IMR-90 (cell line): ENCODE measurements around the gene FIGLA. TPM values are rescaled to one million over a fixed set of nuclear protein-coding genes. Genes with fewer than 3 reads are reported as not detected.

Experiments used
- ATAC-seq: fragments of 200-7000 bp; cut with Tn5 transposase; 2 replicates; pipeline ENCODE4 v1.9.1; 2020; ENCODE audit warnings: low read depth, mild to moderate bottlenecking, moderate library complexity
- BruUV-seq: library from RNA; stranded (reverse); fragments of 400-500 nt; replicated peaks from 2 replicates; lab custom pipeline; 2021; lab: Mats Ljungman, UMichigan
- CTCF ChIA-PET: fragments of 300-600 bp; formaldehyde crosslinking; extraction: SDS; loops from one replicate; lab custom pipeline; 2021; ENCODE audit warnings: antibody characterized with exemption; lab: Yijun Ruan, JAX
- POLR2A ChIA-PET: fragments of 300-600 bp; sonication (Branson Sonifier 250); formaldehyde crosslinking; loops from one replicate; lab custom pipeline; 2022; ENCODE audit warnings: antibody characterized with exemption; ENCODE audit not compliant: unreplicated experiment; lab: Charles Lee
- DNase-seq: peaks from one replicate; pipeline ENCODE4 v3.0.0; 2013
- H2AFZ ChIP-seq: replicated peaks from 2 replicates; pipeline ENCODE3; 2013; ENCODE audit warnings: low read length, mild to moderate bottlenecking; ENCODE audit not compliant: poor library complexity
- H2AK5ac ChIP-seq: 2 replicates; pipeline ENCODE4 v1.6.1; 2013; ENCODE audit warnings: low read depth, low read length, inconsistent platforms
- H2AK9ac ChIP-seq: replicated peaks from 2 replicates; pipeline ENCODE3; 2013; ENCODE audit warnings: mild to moderate bottlenecking, low read depth, low read length, moderate library complexity; ENCODE audit not compliant: poor library complexity
- H2BK120ac ChIP-seq: 2 replicates; pipeline ENCODE4 v1.6.1; 2013; ENCODE audit warnings: low read depth, low read length, inconsistent platforms
- H2BK15ac ChIP-seq: 3 replicates; pipeline ENCODE4 v1.6.1; 2013; ENCODE audit warnings: low read depth, low read length, inconsistent platforms
- H2BK20ac ChIP-seq: 2 replicates; pipeline ENCODE4 v1.6.1; 2013; ENCODE audit warnings: low read depth, mild to moderate bottlenecking, inconsistent platforms, low read length, moderate library complexity
- H2BK5ac ChIP-seq: 2 replicates; pipeline ENCODE4 v1.6.1; 2013; ENCODE audit warnings: mild to moderate bottlenecking, low read depth, low read length, inconsistent platforms; ENCODE audit not compliant: poor library complexity, severe bottlenecking
- H3K14ac ChIP-seq: replicated peaks from 2 replicates; pipeline ENCODE4 v1.6.1; 2013; ENCODE audit warnings: low read depth, low read length, inconsistent platforms
- H3K18ac ChIP-seq: 2 replicates; pipeline ENCODE4 v1.6.1; 2013; ENCODE audit warnings: low read depth, low read length, control low read depth
- H3K23ac ChIP-seq: 2 replicates; pipeline ENCODE4 v1.6.1; 2013; ENCODE audit warnings: low read depth, low read length, inconsistent platforms
- H3K27ac ChIP-seq: 2 replicates; pipeline ENCODE4 v1.5.1; 2013; ENCODE audit warnings: mild to moderate bottlenecking, control low read depth, low read length; ENCODE audit not compliant: insufficient read depth
- H3K27me3 ChIP-seq: 2 replicates; pipeline ENCODE4 v1.6.1; 2013; ENCODE audit warnings: low read length; ENCODE audit not compliant: control insufficient read depth, insufficient read depth
- H3K36me3 ChIP-seq: 2 replicates; pipeline ENCODE4 v1.6.1; 2013; ENCODE audit warnings: low read length, mixed read lengths; ENCODE audit not compliant: control insufficient read depth, insufficient read depth
- H3K4ac ChIP-seq: 2 replicates; pipeline ENCODE4 v1.6.1; 2013; ENCODE audit warnings: low read depth, low read length, inconsistent platforms
- H3K4me1 ChIP-seq: 2 replicates; pipeline ENCODE4 v1.6.1; 2013; ENCODE audit warnings: low read length, mixed read lengths; ENCODE audit not compliant: control insufficient read depth, insufficient read depth
- H3K4me2 ChIP-seq: 2 replicates; pipeline ENCODE4 v1.6.1; 2013; ENCODE audit warnings: low read depth, mild to moderate bottlenecking, control low read depth, low read length, moderate library complexity
- H3K4me3 ChIP-seq: 2 replicates; pipeline ENCODE4 v1.5.1; 2013; ENCODE audit warnings: low read depth, mild to moderate bottlenecking, control low read depth, low read length, moderate library complexity; ENCODE audit not compliant: insufficient read depth
- H3K56ac ChIP-seq: 2 replicates; pipeline ENCODE4 v1.6.1; 2013; ENCODE audit warnings: low read length, inconsistent platforms; ENCODE audit not compliant: insufficient read depth; ENCODE audit errors: extremely low read depth
- H3K79me1 ChIP-seq, 2 experiments: 2 replicates each; pipeline ENCODE4 v1.6.1; 2013; ENCODE audit warnings: low read length in 2 of 2, inconsistent platforms in 1 of 2, low read depth in 1 of 2
- H3K9ac ChIP-seq: 2 replicates; pipeline ENCODE4 v1.6.1; 2013; ENCODE audit warnings: low read depth, low read length, control low read depth
- H3K9me1 ChIP-seq: 2 replicates; pipeline ENCODE4 v1.6.1; 2013; ENCODE audit warnings: low read length, inconsistent platforms; ENCODE audit not compliant: insufficient read depth
- H3K9me3 ChIP-seq: 2 replicates; pipeline ENCODE4 v1.6.1; 2013; ENCODE audit warnings: low read length; ENCODE audit not compliant: control insufficient read depth, insufficient read depth
- H4K20me1 ChIP-seq: 2 replicates; pipeline ENCODE4 v1.6.1; 2013; ENCODE audit warnings: low read length, inconsistent platforms; ENCODE audit not compliant: insufficient read depth
- H4K5ac ChIP-seq: 2 replicates; pipeline ENCODE4 v1.6.1; 2013; ENCODE audit warnings: mild to moderate bottlenecking, low read depth, low read length, control low read depth
- H4K8ac ChIP-seq, 2 experiments: 2 replicates each; pipeline ENCODE4 v1.6.1; 2013; ENCODE audit warnings: low read depth in 2 of 2, low read length in 2 of 2, control low read depth in 1 of 2, inconsistent platforms in 1 of 2
- H4K91ac ChIP-seq: 2 replicates; pipeline ENCODE4 v1.6.1; 2013; ENCODE audit warnings: low read depth, low read length, inconsistent platforms; ENCODE audit not compliant: insufficient read depth
- CEBPB ChIP-seq: IDR thresholded peaks from 2 replicates; pipeline ENCODE4 v1.6.1; 2012; ENCODE audit warnings: low read depth, low read length, improper control_type of control experiment
- CTCF ChIP-seq: conservative IDR thresholded peaks from 2 replicates; pipeline ENCODE4 v1.5.1; 2012; ENCODE audit warnings: mild to moderate bottlenecking, low read depth, low read length, improper control_type of control experiment
- ELK1 ChIP-seq: fragments of 150-350 bp; IDR thresholded peaks from 2 replicates; pipeline ENCODE4 v1.6.1; 2016; ENCODE audit warnings: low read depth, mild to moderate bottlenecking, low read length, moderate library complexity, borderline replicate concordance
- FOS ChIP-seq: fragments of 150-350 bp; IDR thresholded peaks from 2 replicates; pipeline ENCODE4 v1.6.1; 2016; ENCODE audit warnings: low read depth, low read length
- MAFK ChIP-seq: IDR thresholded peaks from 2 replicates; pipeline ENCODE4 v1.6.1; 2012; ENCODE audit warnings: low read depth, low read length, improper control_type of control experiment
- MAZ ChIP-seq: IDR thresholded peaks from 2 replicates; pipeline ENCODE4 v1.6.1; 2012; ENCODE audit warnings: low read depth, mild to moderate bottlenecking, low read length, improper control_type of control experiment, moderate library complexity, borderline replicate concordance
- MXI1 ChIP-seq: IDR thresholded peaks from 2 replicates; pipeline ENCODE4 v1.6.1; 2012; ENCODE audit warnings: low read depth, mild to moderate bottlenecking, low read length, moderate library complexity, borderline replicate concordance
- NFE2L2 ChIP-seq: fragments of 150-350 bp; IDR thresholded peaks from 2 replicates; pipeline ENCODE4 v1.6.1; 2016; ENCODE audit warnings: low read depth, mild to moderate bottlenecking, low read length
- POLR2A ChIP-seq: IDR thresholded peaks from 2 replicates; pipeline ENCODE4 v1.6.1; 2012; ENCODE audit warnings: mild to moderate bottlenecking, low read depth, low read length
- RAD21 ChIP-seq: IDR thresholded peaks from 2 replicates; pipeline ENCODE4 v1.6.1; 2012; ENCODE audit warnings: low read length, improper control_type of control experiment
- RCOR1 ChIP-seq: IDR thresholded peaks from 2 replicates; pipeline ENCODE4 v1.6.1; 2012; ENCODE audit warnings: mild to moderate bottlenecking, low read length, improper control_type of control experiment; ENCODE audit not compliant: insufficient replicate concordance
- RFX5 ChIP-seq: IDR thresholded peaks from 2 replicates; pipeline ENCODE4 v1.8.0; 2012; ENCODE audit warnings: low read depth, mild to moderate bottlenecking, low read length, moderate library complexity
- USF2 ChIP-seq: fragments of 150-350 bp; IDR thresholded peaks from 2 replicates; pipeline ENCODE4 v1.6.1; 2017; ENCODE audit warnings: mild to moderate bottlenecking, antibody characterized with exemption, low read length, low read depth
- WGBS, 2 experiments: methylation state at CpG; one replicate each; pipeline versions ENCODE4 v1.1.5 to v1.1.7; 2013; ENCODE audit warnings: missing lambda C conversion rate in 2 of 2; ENCODE audit not compliant: insufficient read length in 1 of 2; ENCODE audit errors: extremely low coverage in 2 of 2; 5-methylcytosine and 5-hydroxymethylcytosine counted together
- dilution Hi-C: fragments of 300-500 bp; cut with HindIII; formaldehyde crosslinking; loops from one replicate; pipeline ENCODE4 v1.14.3; 2018; ENCODE audit warnings: low sequenced_read_pairs; ENCODE audit not compliant: unreplicated experiment
- in situ Hi-C: fragments of 300-500 bp; cut with MboI; formaldehyde crosslinking; loops from 3 replicates; pipeline ENCODE4 v1.14.3; 2019; ENCODE audit warnings: low sequenced_read_pairs, inconsistent platforms, mixed read lengths
- intact Hi-C: fragments of 100-400 bp; cut with micrococcal nuclease; formaldehyde crosslinking; loops from 2 replicates; pipeline ENCODE4 v1.10.0; 2022
- polyA plus RNA-seq, 3 experiments: library from polyadenylated mRNA; depleted of rRNA; stranded (reverse); fragments of >200 nt; gene quantifications; 2 replicates each; pipeline ENCODE4 v1.2.3, GENCODE V29; 2012; ENCODE audit warnings: low replicate concordance in 1 of 3
- total RNA-seq: library from RNA; depleted of rRNA; stranded (reverse); fragments of >200 nt; gene quantifications from 2 replicates; pipeline ENCODE4 v1.2.3, GENCODE V29; 2012

The FIGLA gene
- total and polyA plus RNA-seq, 2 of the 4 experiments (the other 2 are of a cell fraction), result not detected

- DNase-seq (no peak), ATAC-seq (no peak)
- TF ChIP-seq MAFK (no peak), MAZ (no peak), RCOR1 (no peak), ELK1 (no peak), POLR2A (no peak), USF2 (no peak), RAD21 (no peak), CTCF (no peak), FOS (no peak), CEBPB (no peak), MXI1 (no peak), RFX5 (no peak), NFE2L2 (no peak)
- no peaks in the 10 kb centered on the region for H3K4me1 ChIP-seq
- H3K79me1 ChIP-seq, result no peaks in the 10 kb centered on the region
- H2AK9ac ChIP-seq, result no peak overlapping the region
- H3K27ac ChIP-seq, result no peak overlapping the region
- no peak overlapping the region for H3K9ac ChIP-seq
- no peak overlapping the region for H3K4me3 ChIP-seq
- dilution Hi-C loops, result no loop called here
- no peaks in the 10 kb centered on the region for H3K36me3 ChIP-seq
- no peak overlapping the region for H3K18ac ChIP-seq
- H3K4ac ChIP-seq, result no peak overlapping the region
- peaks cover 2% of the 10 kb centered on the region; the same call in 1 of the 2 replicates for H3K27me3 ChIP-seq
- H3K14ac ChIP-seq, result no peak overlapping the region
- no peaks in the 10 kb centered on the region for H3K9me1 ChIP-seq
- no TSS peak for BruUV-seq
- no peaks in the 10 kb centered on the region for H3K9me3 ChIP-seq
- no peak overlapping the region for H4K8ac ChIP-seq
- intact Hi-C loops, result no loop called here
- no peak overlapping the region for H4K5ac ChIP-seq
- no peak overlapping the region for H3K23ac ChIP-seq
- H3K4me2 ChIP-seq, result no peak overlapping the region
- WGBS, 2 experiments, result no CpG with 5 or more reads among the region's 1 CpG
- POLR2A ChIA-PET, result no interaction called here
- no peak overlapping the region for H2AK5ac ChIP-seq
- no peak overlapping the region for H2BK15ac ChIP-seq
- in situ Hi-C loops, result no loop called here
- no peak overlapping the region for H4K91ac ChIP-seq
- H2BK20ac ChIP-seq, result no peak overlapping the region
- H3K56ac ChIP-seq, result no peak overlapping the region
- no peak overlapping the region for H2AFZ ChIP-seq
- CTCF ChIA-PET, result interaction anchor here (0.7 kb wide), 1 partner anchor 14 kb away, joined by 3 read pairs; no protein-coding TSS in a partner anchor
- no peak overlapping the region for H2BK120ac ChIP-seq
- H4K20me1 ChIP-seq, result no peaks in the 10 kb centered on the region
- H2BK5ac ChIP-seq, result no peak overlapping the region
These were observed 11.8 kb downstream of the FIGLA start for GRCh38 chr2:70778676-70779075.
